ENCODE results near the gene GPR171. TPM values are rescaled to one million over a fixed set of nuclear protein-coding genes. Genes with fewer than 3 reads are reported as not detected.

GPR171 gene
- total RNA-seq, 4 donors from 2014 or later = 0.59 to 2.7 (median 2.1) TPM

GRCh38 chr3:151169262-151169947, 33.6 kb downstream of the GPR171 start:
- Histone ChIP-seq H3K9me3 (no peaks in the 10 kb centered on the region), H3K36me3 (no peaks in the 10 kb centered on the region), H3K27ac (peak overlapping the region in 1 of 4 donors; percentile 46), H3K4me1 (peaks cover 0 to 19% (median 0%) of the 10 kb centered on the region in 3 donors), H3K27me3 (no peaks in the 10 kb centered on the region), H3K4me3 (no peak overlapping the region)
- WGBS, 2 donors = 68 to 74% methylated on average over 9 of the region's 9 CpGs
- intact Hi-C loops (cut with DNase I) = loop anchor here (5.0 kb wide), 1 partner anchor 113 kb away; no protein-coding TSS in a partner anchor
- no peak for DNase-seq
- TF ChIP-seq CTCF (IDR thresholded peaks at IDR 0.05) (no peak), POLR2A (IDR thresholded peaks at IDR 0.05) (no peak)

GRCh38 chr3:151168269-151169094, 34.5 kb downstream of the GPR171 start:
- intact Hi-C loops (cut with DNase I) = loop anchor here (5.0 kb wide), 1 partner anchor 114 kb away; no protein-coding TSS in a partner anchor
- Histone ChIP-seq H3K4me3 (no peak overlapping the region), H3K27me3 (no peaks in the 10 kb centered on the region), H3K4me1 (peaks cover 0 to 19% (median 0%) of the 10 kb centered on the region in 3 donors), H3K9me3 (no peaks in the 10 kb centered on the region), H3K36me3 (no peaks in the 10 kb centered on the region), H3K27ac (no peak overlapping the region)
- no peak for DNase-seq
- 13 to 21% methylated on average over 7 of the region's 7 CpGs for WGBS, 2 donors
- TF ChIP-seq POLR2A (IDR thresholded peaks at IDR 0.05) = no peak
- TF ChIP-seq CTCF (IDR thresholded peaks at IDR 0.05) = peak; percentile 55 to 84 (median 80)

- Histone ChIP-seq H3K36me3 (no peaks in the 10 kb centered on the region), H3K27ac (no peak overlapping the region), H3K27me3 (no peaks in the 10 kb centered on the region), H3K9me3 (no peaks in the 10 kb centered on the region), H3K4me3 (no peak overlapping the region), H3K4me1 (peaks cover 0 to 17% (median 0%) of the 10 kb centered on the region in 3 donors)
- 78 to 83% methylated on average over 3 of the region's 3 CpGs for WGBS, 2 donors
- intact Hi-C loops (cut with DNase I) = loop anchor here (5.0 kb wide), 1 partner anchor 116 kb away; no protein-coding TSS in a partner anchor
- no peak for DNase-seq
- TF ChIP-seq POLR2A (IDR thresholded peaks at IDR 0.05) (no peak), CTCF (IDR thresholded peaks at IDR 0.05) (peak in 1 of 6 experiments; percentile 5)
Measured at GRCh38 chr3:151166161-151166560, 36.9 kb downstream of the GPR171 start.

GRCh38 chr3:151165226-151165625, 37.8 kb downstream of the GPR171 start:
- Histone ChIP-seq H3K27me3 (no peaks in the 10 kb centered on the region), H3K4me1 (peaks cover 0 to 8% (median 0%) of the 10 kb centered on the region in 3 donors), H3K9me3 (no peaks in the 10 kb centered on the region), H3K27ac (no peak overlapping the region), H3K4me3 (no peak overlapping the region), H3K36me3 (no peaks in the 10 kb centered on the region)
- 81 to 84% methylated on average over 7 of the region's 7 CpGs for WGBS, 2 donors
- DNase-seq = no peak
- intact Hi-C loops (cut with DNase I) = loop anchor here (5.0 kb wide), 1 partner anchor 117 kb away; no protein-coding TSS in a partner anchor
- TF ChIP-seq CTCF (IDR thresholded peaks at IDR 0.05) = no peak
- no peak for TF ChIP-seq POLR2A (IDR thresholded peaks at IDR 0.05)

- Histone ChIP-seq H3K4me3 (no peak overlapping the region), H3K9me3 (no peaks in the 10 kb centered on the region), H3K27ac (no peak overlapping the region), H3K4me1 (no peaks in the 10 kb centered on the region), H3K27me3 (no peaks in the 10 kb centered on the region), H3K36me3 (no peaks in the 10 kb centered on the region)
- no peak for DNase-seq
- no peak for TF ChIP-seq POLR2A (IDR thresholded peaks at IDR 0.05)
- no peak for TF ChIP-seq CTCF (IDR thresholded peaks at IDR 0.05)
- WGBS, 2 donors = 88 to 91% methylated on average over 10 of the region's 10 CpGs
- intact Hi-C loops (cut with DNase I) = no loop called here
Measured at GRCh38 chr3:151159806-151160205, 43.2 kb downstream of the GPR171 start.

Measured in esophagus squamous epithelium (tissue), 5 donors.